Measurements from ENCODE around the gene SCAMP4. TPM values are rescaled to one million over a fixed set of nuclear protein-coding genes. Genes with fewer than 3 reads are reported as not detected.

Gene SCAMP4
- total RNA-seq, 1 experiment from 2014 or later = 81.3 TPM

GRCh38 chr19:1856698-1857603 lies 48.2 kb upstream of the SCAMP4 start (continued):
- TF ChIP-seq AFF4 (CRISPR knock-in tag; IDR thresholded peaks at IDR 0.05; ENCODE audit: borderline replicate concordance) (no peak), STAT6 (CRISPR knock-in tag; conservative IDR thresholded peaks at IDR 0.05; ENCODE audit: low read depth) (no peak), SOX15 (CRISPR knock-in tag; IDR thresholded peaks at IDR 0.05) (no peak), CREM (CRISPR knock-in tag; IDR thresholded peaks at IDR 0.05) (no peak), PREB (CRISPR knock-in tag; IDR thresholded peaks at IDR 0.05; ENCODE audit: borderline replicate concordance) (no peak), ZMAT4 (CRISPR knock-in tag; IDR thresholded peaks at IDR 0.05) (no peak), SP1 (CRISPR knock-in tag; conservative IDR thresholded peaks at IDR 0.05) (0 out of 2 replicates have a peak, but pooled peaks have one; percentile 24), E2F1 (CRISPR knock-in tag; IDR thresholded peaks at IDR 0.05) (no peak), MAX (CRISPR knock-in tag; IDR thresholded peaks at IDR 0.05) (no peak), NFE2L1 (CRISPR knock-in tag; IDR thresholded peaks at IDR 0.05) (no peak), OVOL2 (CRISPR knock-in tag; IDR thresholded peaks at IDR 0.05; ENCODE audit: borderline replicate concordance) (no peak), RORB (CRISPR knock-in tag; IDR thresholded peaks at IDR 0.05) (no peak), PRRX2 (CRISPR knock-in tag; IDR thresholded peaks at IDR 0.05) (no peak), CREB1 (CRISPR knock-in tag; IDR thresholded peaks at IDR 0.05) (no peak), NFYB (CRISPR knock-in tag; conservative IDR thresholded peaks at IDR 0.05; ENCODE audit: low read depth) (no peak), USF2 (CRISPR knock-in tag; IDR thresholded peaks at IDR 0.05) (peak; percentile 62; the same call in 1 of the 2 replicates), ZNF317 (CRISPR knock-in tag; IDR thresholded peaks at IDR 0.05; ENCODE audit: borderline replicate concordance, low read depth) (no peak), ZSCAN18 (CRISPR knock-in tag; IDR thresholded peaks at IDR 0.05) (no peak), NR3C1 (CRISPR knock-in tag; conservative IDR thresholded peaks at IDR 0.05; ENCODE audit: low read depth) (no peak), NR2C2 (CRISPR knock-in tag; IDR thresholded peaks at IDR 0.05) (no peak)
